SKM-1 treated with dmso at 0.1 percent for 144 hours (cell line): ENCODE measurements around the gene MRPS15.
"Not testable (repeated sequence)": the region's sequence is repeated elsewhere in the genome, so short reads cannot be mapped to it uniquely, and the experiment has no call there.

ENCODE experiments used
- DNase-seq: peaks from one replicate; lab custom pipeline; 2025; ENCODE audit not compliant: unreplicated experiment; lab: John Stamatoyannopoulos, UW

The MRPS15 gene

DNA sequence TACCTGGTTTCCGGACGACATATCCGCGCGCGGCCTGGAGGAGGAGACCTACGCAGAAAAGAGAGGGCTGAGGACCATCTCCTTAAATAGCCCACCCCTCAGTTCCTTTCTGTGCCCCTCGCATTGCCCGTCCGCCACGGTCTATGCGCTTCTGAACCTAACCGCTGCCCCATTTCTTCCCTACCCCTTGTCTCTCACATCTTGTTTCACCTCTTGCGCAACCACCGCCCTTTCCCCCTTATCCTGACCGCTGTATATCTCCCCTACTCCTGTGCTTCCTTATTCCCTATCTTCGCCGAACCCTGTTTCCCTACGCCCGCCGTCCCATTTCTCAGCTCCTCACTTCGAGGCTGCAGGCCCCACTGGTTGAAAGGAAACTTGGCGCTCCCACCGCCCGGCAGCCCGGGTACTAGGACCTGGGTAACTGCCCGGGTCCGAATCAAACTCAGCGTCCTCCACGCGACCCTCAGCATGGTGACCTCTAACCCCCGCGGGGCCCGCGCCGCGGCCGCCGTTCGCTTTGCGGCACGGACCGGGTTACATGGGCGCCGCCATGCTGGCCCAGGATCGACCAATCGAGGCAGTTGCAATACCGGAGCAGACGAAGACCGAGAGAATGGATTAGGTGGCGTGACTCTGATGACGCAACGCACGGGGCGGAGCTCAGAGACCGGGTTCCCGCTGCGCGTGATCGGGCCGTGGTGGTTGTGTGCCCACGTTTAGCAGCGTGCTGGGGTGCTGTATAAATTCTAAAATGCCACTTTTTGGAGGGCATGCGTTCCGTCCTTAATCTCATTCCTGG lies at the start of gene MRPS15:
TSS of gene MRPS15 (minus strand) at position 582 of the 802 bp plus-strand sequence. CDS start at position 473, 109 bp downstream.
- peak; percentile 93 for DNase-seq

DNA sequence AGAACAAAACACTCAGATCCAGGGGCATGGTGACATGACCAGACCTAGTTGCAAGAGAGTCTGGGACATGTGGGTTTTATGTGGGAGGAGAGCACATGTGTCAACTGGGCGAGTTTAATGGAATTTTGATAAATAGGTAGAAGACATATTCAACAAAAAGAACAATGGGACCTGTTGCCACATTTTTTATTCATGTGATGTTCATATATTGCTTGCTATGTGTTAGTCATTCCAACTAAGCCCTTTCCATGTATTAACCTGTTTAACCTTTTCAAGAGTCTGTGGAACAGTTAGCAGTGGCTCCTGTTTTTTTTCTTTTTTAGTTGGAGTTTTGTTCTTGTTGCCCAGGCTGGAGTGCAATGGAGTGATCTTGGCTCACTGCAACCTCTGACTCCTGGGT lies 48.7 kb upstream of the MRPS15 start:
- no peak for DNase-seq

DNA sequence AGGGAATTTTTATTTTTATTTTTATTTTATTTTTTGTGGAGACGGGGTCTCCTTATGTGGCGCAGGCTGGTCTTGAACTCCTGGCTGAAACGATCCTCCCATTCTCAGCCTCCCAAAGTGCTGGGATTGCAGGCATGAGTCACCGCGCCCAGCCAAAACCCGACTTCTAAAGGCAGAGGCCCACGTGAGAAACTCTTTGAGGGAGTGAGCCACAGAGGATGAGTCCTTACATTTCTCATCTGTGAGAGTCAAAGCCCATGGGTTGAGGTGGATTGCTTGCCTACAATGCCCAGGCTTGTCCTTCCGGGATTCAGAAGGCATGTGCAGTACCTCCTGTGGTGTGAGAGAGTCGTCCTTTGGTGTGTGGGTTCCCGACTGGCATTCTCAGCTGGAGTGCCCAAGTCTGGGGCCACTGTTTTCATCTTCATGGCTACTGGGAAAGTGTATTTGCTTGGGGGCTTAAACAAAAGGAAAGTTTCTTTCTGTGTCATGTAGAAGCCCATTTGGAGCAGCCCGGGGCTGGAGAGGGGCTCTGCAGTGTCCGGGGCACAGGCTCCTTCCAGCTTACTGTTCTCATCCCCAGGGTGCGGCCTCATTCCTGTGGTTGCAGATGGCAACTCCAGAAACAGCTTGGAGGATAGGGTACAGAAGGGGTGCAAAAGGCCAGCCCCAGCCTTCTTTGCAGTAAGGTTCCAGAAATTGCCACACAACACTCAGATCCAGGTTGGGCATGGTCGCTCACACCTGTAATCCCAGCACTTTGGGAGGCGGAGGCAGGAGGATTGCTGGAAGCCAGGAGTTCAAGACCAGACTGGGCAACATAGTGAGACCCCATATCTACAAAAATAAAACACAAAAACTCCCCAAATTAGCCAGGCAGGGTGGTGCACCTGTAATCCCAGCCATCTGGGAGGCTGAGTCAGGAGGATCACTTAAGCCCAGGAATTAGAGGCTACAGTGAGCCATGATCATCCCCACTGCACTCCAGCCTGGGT lies 47.9 kb upstream of the MRPS15 start:
- no peak for DNase-seq

DNA sequence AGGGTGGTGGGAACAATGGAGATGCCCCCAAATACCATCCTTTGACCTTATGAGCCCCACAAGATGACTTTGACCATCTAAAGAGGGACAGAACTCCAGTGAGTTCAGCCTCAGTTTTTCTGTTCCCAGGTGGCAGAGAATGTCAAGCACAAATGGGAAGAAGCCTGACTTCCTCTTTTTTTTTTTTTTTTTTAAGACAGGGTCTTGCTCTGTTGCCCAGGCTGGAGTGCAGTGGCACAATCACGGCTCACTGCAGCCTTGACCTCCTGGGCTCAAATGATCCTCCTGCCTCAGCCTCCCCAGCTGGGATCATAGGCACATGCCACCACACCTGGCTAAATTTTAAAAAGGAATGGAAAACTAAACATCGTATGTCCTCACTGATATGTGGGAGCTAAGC lies 47.0 kb upstream of the MRPS15 start:
- not testable (repeated sequence) for DNase-seq

DNA sequence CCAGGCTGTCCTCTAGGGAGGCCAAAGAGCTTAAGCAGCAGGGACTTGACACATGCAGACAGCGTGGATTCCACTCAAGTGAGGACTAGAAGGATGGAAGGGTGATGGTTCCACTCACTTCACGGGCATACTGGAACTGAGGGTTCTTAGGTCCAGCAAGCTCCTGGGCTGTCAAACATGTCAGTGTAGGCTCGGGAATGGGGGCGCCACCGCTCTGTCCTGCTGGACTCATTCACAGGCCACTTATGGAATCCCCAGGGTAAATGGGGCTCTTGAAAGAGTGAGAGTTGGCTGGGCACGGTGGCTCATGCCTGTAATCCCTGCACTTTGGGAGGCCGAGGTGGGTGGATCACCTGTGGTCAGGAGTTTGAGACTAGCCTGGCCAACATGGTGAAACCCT lies 46.2 kb upstream of the MRPS15 start:
- no peak for DNase-seq

DNA sequence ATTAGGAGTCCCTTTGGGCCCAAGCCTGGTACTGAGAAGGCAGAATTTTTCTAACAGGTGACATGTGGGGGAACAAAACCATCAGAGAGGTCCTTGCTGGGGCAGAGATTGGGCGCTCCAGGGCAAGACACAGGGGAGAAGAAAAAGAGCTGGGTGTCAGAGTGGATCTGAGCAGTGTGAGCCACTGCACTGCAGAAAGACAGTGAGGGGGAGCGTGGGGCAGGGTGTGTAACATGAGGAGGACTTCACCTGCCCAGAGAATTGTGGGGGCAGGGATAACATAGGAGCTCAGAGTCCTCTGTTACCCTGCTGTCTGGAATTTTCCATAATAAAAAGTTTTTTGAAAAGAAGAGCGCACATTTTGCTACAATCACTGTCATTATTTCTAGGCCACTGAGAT lies 44.1 kb upstream of the MRPS15 start:
- no peak for DNase-seq

DNA sequence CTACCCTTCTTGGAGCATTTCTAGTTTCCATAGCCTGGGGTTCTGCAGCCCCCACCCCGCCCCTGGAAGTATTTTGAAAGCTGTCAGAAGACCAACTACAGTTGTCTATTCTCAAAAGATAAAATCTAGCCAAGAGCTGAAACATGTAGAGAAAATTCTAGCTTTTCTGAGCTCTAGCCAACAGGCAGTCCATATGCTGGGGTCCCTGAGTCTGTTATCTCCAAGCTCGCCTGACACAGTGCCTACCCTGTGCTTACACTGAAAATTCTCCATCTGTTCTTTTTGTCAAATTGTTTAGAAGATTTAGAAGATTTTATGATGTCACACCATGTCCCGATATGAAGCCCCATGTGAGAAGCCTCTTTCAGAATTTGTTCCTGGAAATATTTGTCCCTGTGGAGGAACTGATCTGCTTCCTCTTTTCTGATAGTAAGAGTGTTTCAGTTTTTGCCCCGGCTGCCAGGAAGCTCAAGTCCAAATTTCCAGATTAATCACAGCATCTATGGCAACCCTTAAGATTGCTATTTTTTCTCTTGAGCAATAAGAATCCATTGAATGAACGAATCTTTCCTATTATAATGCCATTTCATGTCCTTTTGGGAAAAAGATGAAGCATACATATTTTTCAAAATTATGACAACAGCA lies 42.2 kb upstream of the MRPS15 start:
- DNase-seq = no peak

DNA sequence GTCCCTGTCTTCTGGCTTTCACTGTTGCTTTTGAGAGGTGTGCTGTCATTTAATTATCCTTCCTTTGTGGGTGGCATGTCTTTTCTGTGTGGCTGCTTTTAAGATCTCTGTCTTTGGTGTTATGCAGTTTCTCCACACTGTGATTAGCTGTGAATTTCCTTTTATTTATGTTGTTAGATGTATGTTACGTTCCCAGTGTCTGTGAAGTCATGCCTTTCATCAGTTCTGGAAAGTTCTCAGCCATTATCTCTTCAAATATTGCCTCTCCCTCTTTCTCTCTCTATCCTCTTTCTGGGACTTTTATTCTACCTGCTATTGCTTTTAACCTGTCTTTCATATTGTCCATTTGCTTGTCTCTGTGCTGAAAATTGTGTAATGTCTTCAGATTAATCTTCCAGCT lies 39.5 kb upstream of the MRPS15 start:
- no peak for DNase-seq

DNA sequence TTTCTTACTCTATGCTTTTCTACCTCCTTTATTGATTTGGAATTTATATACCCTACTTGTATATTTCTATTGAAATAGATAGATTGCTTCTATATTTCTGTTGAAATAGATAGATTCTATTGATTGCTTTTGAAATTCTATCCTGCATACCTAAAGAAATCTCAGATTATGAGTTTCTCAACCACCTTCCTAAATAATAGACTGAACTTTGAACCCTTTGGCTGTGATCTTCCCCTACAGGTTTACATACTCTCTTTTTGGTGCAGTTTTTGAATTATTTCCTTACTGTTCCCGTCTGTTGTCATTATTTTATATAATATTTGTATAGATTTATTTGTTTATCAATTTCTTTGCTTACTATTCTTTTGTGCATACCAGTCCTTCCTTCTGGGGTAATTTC lies 39.0 kb upstream of the MRPS15 start:
- no peak for DNase-seq

DNA sequence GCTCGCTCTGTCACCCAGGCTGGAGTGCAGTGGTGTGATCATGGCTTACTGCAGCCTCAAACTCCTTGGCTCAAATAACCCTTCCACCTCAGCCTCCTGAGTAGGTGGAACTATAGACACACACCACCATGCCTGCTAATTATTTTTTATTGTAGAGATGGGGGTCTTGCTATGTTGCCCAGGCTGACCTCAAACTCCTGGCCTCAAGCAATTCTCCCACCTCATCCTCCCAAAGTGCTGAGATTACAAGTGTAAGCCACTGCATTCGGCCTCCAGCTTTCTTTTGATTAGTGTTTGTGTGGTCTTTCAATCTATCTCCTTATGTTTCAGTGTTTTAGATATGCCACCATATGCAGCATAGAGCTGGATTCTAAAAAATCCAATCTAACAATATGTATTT lies 38.4 kb upstream of the MRPS15 start:
- no peak for DNase-seq

DNA sequence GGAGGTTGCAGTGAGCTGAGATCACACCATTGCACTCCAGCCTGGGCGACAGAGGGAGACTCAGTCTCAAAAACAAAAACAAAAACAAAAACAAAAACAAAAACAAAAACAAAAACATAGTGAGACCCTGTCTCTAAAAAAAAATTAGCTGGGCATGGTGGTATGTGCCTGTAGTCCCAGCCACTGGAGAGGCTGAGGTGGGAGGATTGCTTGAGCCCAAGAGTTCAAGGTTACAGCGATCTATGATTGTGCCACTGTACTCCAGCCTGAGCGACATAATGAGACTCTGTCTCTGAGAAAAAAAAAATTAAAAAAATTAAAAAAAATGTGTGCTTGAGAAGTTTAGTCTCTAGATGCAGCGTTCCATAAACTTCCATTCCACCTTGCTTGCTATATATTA lies 37.7 kb upstream of the MRPS15 start:
- DNase-seq = not testable (repeated sequence)

DNA sequence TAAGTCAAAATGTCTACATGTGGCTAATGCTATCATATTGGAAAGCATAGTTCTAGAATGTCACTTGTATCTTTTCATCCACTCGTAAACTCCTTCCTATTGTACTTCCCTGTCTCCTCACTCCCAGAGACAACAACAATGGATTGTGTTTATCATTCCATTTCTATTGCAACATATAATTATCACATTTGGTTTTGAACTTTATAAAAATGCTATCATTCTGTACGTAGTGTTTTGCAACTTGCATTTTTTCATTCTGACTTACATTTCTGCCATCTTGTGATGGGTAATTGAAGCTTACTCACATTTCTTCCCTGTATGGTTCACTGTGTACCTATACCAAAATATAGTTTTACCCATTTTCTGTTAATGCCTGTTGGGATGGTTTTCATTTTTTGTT lies 33.0 kb upstream of the MRPS15 start:
- no peak for DNase-seq

DNA sequence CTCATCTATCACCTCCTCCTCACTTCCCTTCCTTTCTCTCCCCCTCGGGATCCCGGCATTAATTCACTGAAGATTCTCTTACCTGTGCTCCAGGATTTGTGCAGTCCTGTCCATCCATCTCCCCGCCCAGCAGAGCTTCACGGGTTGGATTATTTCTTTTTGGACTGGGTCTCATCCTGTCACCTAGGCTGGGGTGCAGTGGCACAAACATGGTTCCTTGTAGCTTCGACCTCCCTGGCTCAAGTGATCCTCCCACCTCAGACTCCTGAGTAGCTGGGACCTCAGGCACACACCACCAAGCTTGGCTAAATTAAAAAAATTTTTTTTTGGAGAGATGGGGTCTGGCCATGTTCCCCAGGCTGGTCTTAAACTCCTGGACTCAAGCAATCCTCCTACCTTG lies 30.8 kb upstream of the MRPS15 start:
- DNase-seq = no peak

DNA sequence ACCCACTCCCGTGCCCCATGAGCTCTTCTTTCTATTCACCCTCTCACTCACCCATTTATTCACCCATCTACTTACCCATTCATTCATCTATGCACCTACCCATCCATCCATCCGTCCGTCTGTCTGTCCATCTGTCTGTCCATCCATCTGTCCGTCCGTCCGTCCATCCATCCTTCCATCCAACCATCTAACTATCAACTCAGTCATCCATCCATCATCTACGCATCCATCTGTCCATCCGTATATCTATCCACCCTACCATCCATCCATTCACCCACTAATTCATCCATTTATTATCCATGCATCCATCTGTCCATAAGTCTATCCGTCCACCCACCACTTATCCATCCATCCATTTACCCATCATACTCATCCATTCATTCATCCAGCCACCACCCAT lies 29.3 kb upstream of the MRPS15 start:
- DNase-seq = no peak

DNA sequence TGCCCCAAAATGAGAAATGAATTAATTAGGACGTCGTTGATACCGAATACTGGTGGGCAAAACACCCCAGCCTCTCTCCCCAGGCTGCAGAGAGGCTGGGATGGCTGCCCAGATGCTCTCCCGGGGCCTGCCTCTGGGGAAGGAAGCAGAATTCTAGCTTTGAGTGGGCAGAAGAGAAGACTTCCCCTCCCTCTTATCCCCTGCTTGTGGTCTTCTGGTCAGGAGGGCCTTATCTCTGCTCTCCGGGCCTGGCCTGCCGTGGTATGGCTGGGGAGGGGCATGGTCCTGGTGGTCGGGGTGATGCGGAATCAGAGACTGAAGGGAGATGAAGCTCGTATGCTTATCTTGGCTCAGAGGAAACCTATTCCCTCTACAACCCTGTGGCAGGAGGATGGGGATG lies 28.3 kb upstream of the MRPS15 start:
- no peak for DNase-seq

DNA sequence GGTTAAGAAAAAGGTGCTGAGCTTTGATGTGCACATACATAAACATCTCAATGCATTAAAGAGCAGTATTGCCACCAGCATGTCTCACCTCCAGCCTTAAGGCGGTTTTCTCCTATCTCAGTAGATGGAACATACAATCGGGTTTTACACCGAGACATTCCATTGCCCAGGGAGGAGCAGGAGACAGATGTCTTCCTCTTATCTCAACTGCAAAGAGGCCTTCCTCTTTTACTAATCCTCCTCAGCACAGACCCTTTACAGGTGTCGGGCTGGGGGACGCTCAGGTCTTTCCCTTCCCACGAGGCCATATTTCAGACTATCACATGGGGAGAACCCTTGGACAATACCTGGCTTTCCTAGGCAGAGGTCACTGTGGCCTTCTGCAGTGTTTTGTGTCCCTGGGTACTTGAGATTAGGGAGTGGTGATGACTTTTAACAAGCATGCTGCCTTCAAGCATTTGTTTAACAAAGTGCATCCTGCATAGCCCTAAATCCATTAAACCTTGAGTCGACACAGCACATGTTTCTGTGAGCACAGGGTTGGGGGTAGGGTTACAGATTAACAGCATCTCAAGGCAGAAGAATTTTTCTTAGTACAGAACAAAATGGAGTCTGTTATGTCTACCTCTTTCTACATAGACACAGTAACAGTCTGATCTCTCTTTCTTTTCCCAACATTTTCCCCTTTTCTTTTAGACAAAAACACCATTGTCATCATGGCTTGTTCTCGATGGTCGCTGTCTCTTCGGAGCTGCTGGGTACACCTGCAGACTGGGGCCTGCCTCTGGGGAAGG lies 25.3 kb upstream of the MRPS15 start:
- DNase-seq = not testable (repeated sequence)

DNA sequence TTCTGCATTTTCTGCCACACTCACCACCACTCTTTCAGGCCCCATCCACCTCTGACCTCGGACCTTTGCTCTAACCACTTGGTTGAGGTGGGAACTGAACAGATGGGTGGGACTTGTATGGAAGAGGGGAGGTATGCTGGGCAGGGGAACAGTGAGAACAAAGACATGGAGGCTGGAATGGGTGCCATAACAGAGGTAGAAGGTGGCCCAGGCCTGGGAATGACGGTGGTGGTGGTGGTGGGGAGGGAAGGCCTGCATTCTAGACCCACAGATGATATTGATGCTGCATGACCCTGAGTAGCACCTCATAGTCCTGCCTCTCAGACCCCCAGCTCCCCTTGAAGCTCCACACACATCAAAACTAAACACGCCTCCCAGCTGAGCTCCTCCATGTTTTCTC lies 23.7 kb upstream of the MRPS15 start:
- no peak for DNase-seq

DNA sequence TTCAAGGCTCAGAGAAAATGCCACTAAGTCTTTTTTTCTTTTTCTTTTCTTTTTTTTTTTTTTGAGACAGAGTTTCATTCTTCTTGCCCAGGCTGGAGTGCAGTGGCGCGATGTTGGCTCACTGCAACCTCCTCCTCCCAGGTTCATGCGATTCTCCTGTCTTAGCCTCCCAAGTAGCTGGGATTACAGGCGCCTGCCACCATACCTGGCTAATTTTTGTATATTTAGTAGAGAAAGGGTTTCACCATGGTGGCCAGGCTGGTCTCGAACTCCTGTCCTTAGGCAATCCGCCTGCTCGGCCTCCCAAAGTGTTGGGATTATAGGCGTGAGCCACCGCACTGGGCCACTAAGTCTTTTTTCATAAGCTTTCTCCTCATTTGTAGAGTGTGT lies 23.1 kb upstream of the MRPS15 start:
- not testable (repeated sequence) for DNase-seq

DNA sequence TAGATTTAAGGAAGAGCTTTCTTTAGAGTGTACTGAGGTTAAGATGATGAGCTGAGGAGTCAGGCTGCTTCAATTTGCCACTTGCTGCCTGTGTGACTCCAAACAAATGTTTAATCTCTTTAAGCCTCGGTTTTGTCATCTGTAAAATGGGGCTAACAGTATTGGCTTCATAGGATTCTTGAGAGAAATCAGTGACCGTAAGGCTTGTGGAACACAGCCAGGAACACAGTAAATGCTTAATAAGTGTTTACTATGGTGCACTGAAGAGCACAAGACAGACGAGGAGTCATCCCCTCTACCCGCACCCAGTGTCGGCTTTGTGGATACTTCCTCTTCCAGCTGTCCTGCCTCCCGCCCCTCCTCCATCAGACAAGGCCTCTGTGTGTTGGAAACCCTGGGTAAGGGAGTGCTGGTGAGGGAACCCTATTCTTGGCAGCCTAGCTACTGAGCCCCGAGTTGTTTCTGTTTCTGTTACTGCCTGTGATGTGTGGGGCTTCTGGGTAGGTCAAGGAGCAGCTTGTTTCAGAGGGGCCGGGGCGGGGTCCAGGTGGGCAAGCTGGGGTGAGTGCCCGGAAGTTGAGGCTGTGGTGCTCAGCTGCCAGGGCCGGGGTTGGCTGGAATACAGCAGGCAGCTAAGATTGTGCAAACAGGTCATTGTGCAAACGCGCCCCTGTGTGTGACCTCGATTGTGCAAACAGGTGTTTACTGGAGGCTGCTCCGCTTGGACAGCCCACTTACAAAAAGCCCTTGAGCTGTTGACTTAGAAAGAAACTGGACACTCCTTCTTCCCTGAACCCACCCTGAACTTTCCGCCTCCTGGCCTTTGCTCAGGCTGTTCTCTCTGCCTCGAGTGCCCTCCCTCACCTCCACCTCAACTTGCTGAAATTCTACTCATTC lies 22.5 kb upstream of the MRPS15 start:
- DNase-seq = peak; percentile 94

DNA sequence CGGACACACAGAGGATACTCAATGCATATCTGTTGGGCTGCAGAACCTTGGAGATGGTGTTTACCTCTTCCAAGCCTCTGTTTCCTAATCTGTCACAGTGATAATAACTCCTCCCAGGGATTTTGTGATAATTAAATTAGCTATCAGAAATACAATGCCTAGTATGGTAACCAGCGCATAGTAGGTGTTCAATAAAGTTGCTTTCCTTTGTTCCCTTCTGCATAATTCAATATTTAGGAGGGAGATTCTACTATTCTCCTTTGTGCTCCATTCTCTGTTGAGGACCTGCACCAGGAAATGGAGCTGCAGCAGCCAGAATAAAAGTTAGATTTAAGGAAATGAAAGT lies 21.9 kb upstream of the MRPS15 start:
- DNase-seq = no peak
